Measurements from ENCODE around the gene ARSJ. TPM values are rescaled to one million over a fixed set of nuclear protein-coding genes. Genes with fewer than 3 reads are reported as not detected.

Gene ARSJ
- polyA plus RNA-seq, 3 donors = not detected

GRCh38 chr4:113962719-113963265 lies 16.7 kb downstream of the ARSJ start:
- peaks cover 0 to 3% of the 10 kb centered on the region in 2 donors for H3K9me3 ChIP-seq (replicated peaks in 1 of 2; ENCODE audit: control insufficient read depth in 1 of 2, insufficient read depth in 1 of 2, low read length in 2 of 2)
- no peaks in the 10 kb centered on the region for H4K20me1 ChIP-seq (ENCODE audit: insufficient read depth, low read length)
- no peak overlapping the region for H3K4me3 ChIP-seq (replicated peaks in 1 of 3; ENCODE audit: low read depth in 2 of 3, low read length in 3 of 3)
- H3K27me3 ChIP-seq (ENCODE audit: control insufficient read depth in 2 of 2, insufficient read depth in 2 of 2, low read length in 2 of 2) = no peaks in the 10 kb centered on the region
- Mint-ChIP-seq H3K27ac (no peak overlapping the region), H3K27me3 (ENCODE audit: low read depth in 3 of 3) (peaks cover 0 to 8% (median 2%) of the 10 kb centered on the region in 3 donors), H3K4me3 (no peak overlapping the region), H3K4me1 (no peaks in the 10 kb centered on the region), H3K36me3 (no peaks in the 10 kb centered on the region), H3K9me3 (peaks cover 0 to 9% (median 8%) of the 10 kb centered on the region in 7 donors)
- no CpG with 5 or more reads among the region's 3 CpGs for WGBS (ENCODE audit: insufficient coverage)
- H3K27ac ChIP-seq (ENCODE audit: low read depth in 1 of 2, low read length in 2 of 2) = no peak overlapping the region
- intact Hi-C loops (cut with micrococcal nuclease) = no loop called here
- no peak overlapping the region for H3K9ac ChIP-seq (ENCODE audit: insufficient read depth, low read length, poor library complexity, severe bottlenecking)
- no peaks in the 10 kb centered on the region for H3K36me3 ChIP-seq (replicated peaks in 1 of 2; ENCODE audit: control insufficient read depth in 1 of 2, insufficient read depth in 2 of 2, low read length in 2 of 2)
- no peak for TF ChIP-seq CTCF (IDR thresholded peaks at IDR 0.05)
- no peaks in the 10 kb centered on the region for H3K4me1 ChIP-seq (ENCODE audit: control insufficient read depth in 1 of 2, insufficient read depth in 2 of 2, low read length in 2 of 2)
- H3K79me2 ChIP-seq (ENCODE audit: insufficient read depth, low read length) = no peaks in the 10 kb centered on the region
- H3K4me2 ChIP-seq (replicated peaks; ENCODE audit: extremely low read depth, low read length, poor library complexity, severe bottlenecking) = no peak overlapping the region
- H2AFZ ChIP-seq (ENCODE audit: insufficient read depth, low read depth, low read length, poor library complexity, severe bottlenecking) = no peak overlapping the region
- DNase-seq = no peak

- no peaks in the 10 kb centered on the region for H4K20me1 ChIP-seq (ENCODE audit: insufficient read depth, low read length)
- no CpG with 5 or more reads among the region's 2 CpGs for WGBS (ENCODE audit: insufficient coverage)
- peaks cover 0 to 3% of the 10 kb centered on the region in 2 donors for H3K9me3 ChIP-seq (replicated peaks in 1 of 2; ENCODE audit: control insufficient read depth in 1 of 2, insufficient read depth in 1 of 2, low read length in 2 of 2)
- no peak overlapping the region for H3K27ac ChIP-seq (ENCODE audit: low read depth in 1 of 2, low read length in 2 of 2)
- H3K36me3 Mint-ChIP-seq = no peaks in the 10 kb centered on the region
- H2AFZ ChIP-seq (ENCODE audit: insufficient read depth, low read depth, low read length, poor library complexity, severe bottlenecking) = no peak overlapping the region
- H3K9me3 Mint-ChIP-seq = peaks cover 0 to 9% (median 8%) of the 10 kb centered on the region in 7 donors
- no peaks in the 10 kb centered on the region for H3K4me1 ChIP-seq (ENCODE audit: control insufficient read depth in 1 of 2, insufficient read depth in 2 of 2, low read length in 2 of 2)
- intact Hi-C loops (cut with micrococcal nuclease) = no loop called here
- H3K4me3 Mint-ChIP-seq = no peak overlapping the region
- H3K4me3 ChIP-seq (replicated peaks in 1 of 3; ENCODE audit: low read depth in 2 of 3, low read length in 3 of 3) = no peak overlapping the region
- H3K9ac ChIP-seq (ENCODE audit: insufficient read depth, low read length, poor library complexity, severe bottlenecking) = no peak overlapping the region
- no peak overlapping the region for H3K27ac Mint-ChIP-seq
- TF ChIP-seq CTCF (IDR thresholded peaks at IDR 0.05) = no peak
- H3K27me3 ChIP-seq (ENCODE audit: control insufficient read depth in 2 of 2, insufficient read depth in 2 of 2, low read length in 2 of 2) = no peaks in the 10 kb centered on the region
- DNase-seq = no peak
- H3K79me2 ChIP-seq (ENCODE audit: insufficient read depth, low read length) = no peaks in the 10 kb centered on the region
- H3K4me1 Mint-ChIP-seq = no peaks in the 10 kb centered on the region
- H3K4me2 ChIP-seq (replicated peaks; ENCODE audit: extremely low read depth, low read length, poor library complexity, severe bottlenecking) = no peak overlapping the region
- peaks cover 0 to 8% (median 2%) of the 10 kb centered on the region in 3 donors for H3K27me3 Mint-ChIP-seq (ENCODE audit: low read depth in 3 of 3)
- H3K36me3 ChIP-seq (replicated peaks in 1 of 2; ENCODE audit: control insufficient read depth in 1 of 2, insufficient read depth in 2 of 2, low read length in 2 of 2) = no peaks in the 10 kb centered on the region
Observed at GRCh38 chr4:113962016-113962347, 17.5 kb downstream of the ARSJ start.

Measured in CD14-positive monocyte (primary cell).